KMS-11 (cell line): Measurements from ENCODE around the gene MC2R.

ENCODE experiments used
- H2AFZ ChIP-seq: fragments of 200-600 bp; sonication (generic); 2 replicates; pipeline ENCODE4 v1.6.1; 2016; ENCODE audit warnings: antibody characterized with exemption, mixed run types, low read depth
- H3K27ac ChIP-seq: fragments of 200-600 bp; sonication (generic); 2 replicates; pipeline ENCODE4 v1.6.1; 2016; ENCODE audit warnings: mild to moderate bottlenecking, mixed run types
- H3K27me3 ChIP-seq: fragments of 200-600 bp; sonication (generic); 2 replicates; pipeline ENCODE4 v1.6.1; 2017; ENCODE audit warnings: mild to moderate bottlenecking, low read depth, mixed run types, moderate library complexity; ENCODE audit not compliant: insufficient read depth
- H3K36me3 ChIP-seq: fragments of 200-600 bp; sonication (generic); 2 replicates; pipeline ENCODE4 v1.6.1; 2017; ENCODE audit warnings: mild to moderate bottlenecking, mixed run types; ENCODE audit not compliant: insufficient read depth
- H3K4me1 ChIP-seq: fragments of 200-600 bp; sonication (generic); 2 replicates; pipeline ENCODE4 v1.6.1; 2016; ENCODE audit warnings: mild to moderate bottlenecking, low read depth, mixed run types; ENCODE audit not compliant: poor library complexity, severe bottlenecking
- H3K4me2 ChIP-seq: fragments of 200-600 bp; sonication (generic); 2 replicates; pipeline ENCODE4 v1.7.0; 2016; ENCODE audit warnings: mild to moderate bottlenecking, mixed run types
- H3K4me3 ChIP-seq: fragments of 200-600 bp; sonication (generic); IDR thresholded peaks from 2 replicates; pipeline ENCODE4 v1.6.1; 2017; ENCODE audit warnings: low read depth, low read length, mixed read lengths; ENCODE audit not compliant: insufficient read depth
- H3K79me2 ChIP-seq: fragments of 200-600 bp; sonication (generic); 2 replicates; pipeline ENCODE4 v1.6.1; 2016; ENCODE audit warnings: low read depth, mixed run types; ENCODE audit not compliant: insufficient read depth
- H3K9ac ChIP-seq: fragments of 200-600 bp; sonication (generic); 2 replicates; pipeline ENCODE4 v1.6.1; 2016; ENCODE audit warnings: mild to moderate bottlenecking, mixed run types
- H4K20me1 ChIP-seq: fragments of 200-600 bp; sonication (generic); 2 replicates; pipeline ENCODE4 v1.6.1; 2016; ENCODE audit warnings: mild to moderate bottlenecking, mixed run types; ENCODE audit not compliant: insufficient read depth
- CTCF ChIP-seq: fragments of 200-600 bp; sonication (generic); conservative IDR thresholded peaks from 2 replicates; pipeline ENCODE4 v1.6.1; 2017; ENCODE audit warnings: low read depth, mild to moderate bottlenecking, antibody characterized with exemption, low read length, moderate library complexity, mixed read lengths

The MC2R gene

GRCh38 chr18:13923221-13923620 is 7.9 kb upstream of the MC2R start:
- Histone ChIP-seq H2AFZ (no peak overlapping the region), H3K9ac (no peak overlapping the region), H3K79me2 (no peaks in the 10 kb centered on the region), H3K27me3 (no peaks in the 10 kb centered on the region), H3K36me3 (no peaks in the 10 kb centered on the region), H3K4me3 (no peak overlapping the region), H3K27ac (no peak overlapping the region), H3K4me2 (no peak overlapping the region), H4K20me1 (no peaks in the 10 kb centered on the region), H3K4me1 (no peaks in the 10 kb centered on the region)
- TF ChIP-seq CTCF, result no peak

- Histone ChIP-seq H3K4me3 (no peak overlapping the region), H3K36me3 (no peaks in the 10 kb centered on the region), H3K4me2 (no peak overlapping the region), H3K9ac (no peak overlapping the region), H3K27me3 (no peaks in the 10 kb centered on the region), H4K20me1 (no peaks in the 10 kb centered on the region), H3K4me1 (no peaks in the 10 kb centered on the region), H2AFZ (no peak overlapping the region), H3K27ac (no peak overlapping the region), H3K79me2 (no peaks in the 10 kb centered on the region)
- no peak for TF ChIP-seq CTCF
These were observed 3.6 kb upstream of the MC2R start for GRCh38 chr18:13918898-13919297.

DNA sequence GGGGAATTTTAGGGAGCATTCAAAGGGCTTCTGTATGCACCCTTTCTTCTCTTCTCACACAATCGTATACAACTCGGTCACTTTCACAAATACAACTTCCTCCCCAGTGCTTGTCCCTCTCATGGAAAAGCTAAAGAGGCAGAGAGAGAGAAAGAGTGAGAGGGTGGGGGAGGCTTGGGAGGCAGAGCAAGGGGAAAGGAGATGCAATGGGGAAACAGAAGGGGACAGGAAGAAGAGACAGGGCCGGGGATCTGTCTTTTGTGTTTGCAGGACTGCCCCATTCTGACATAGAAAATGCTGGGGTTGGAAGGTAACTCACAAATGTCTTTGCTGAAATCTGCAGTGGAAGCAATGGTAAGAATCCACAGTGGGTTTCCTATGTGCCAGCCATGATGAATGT is 2.1 kb upstream of the MC2R start:
- Histone ChIP-seq H2AFZ (no peak overlapping the region), H3K27me3 (no peaks in the 10 kb centered on the region)
- TF ChIP-seq CTCF, result no peak

GRCh38 chr18:13916559-13916958 is 1.2 kb upstream of the MC2R start:
- Histone ChIP-seq H3K36me3 (no peaks in the 10 kb centered on the region), H3K27me3 (no peaks in the 10 kb centered on the region), H4K20me1 (no peaks in the 10 kb centered on the region), H3K27ac (no peak overlapping the region), H2AFZ (no peak overlapping the region), H3K9ac (no peak overlapping the region), H3K4me1 (no peaks in the 10 kb centered on the region), H3K4me3 (no peak overlapping the region), H3K79me2 (no peaks in the 10 kb centered on the region), H3K4me2 (no peak overlapping the region)
- no peak for TF ChIP-seq CTCF

More for the DNA sequence above, 2.1 kb upstream of the MC2R start:
- H3K27ac ChIP-seq, result no peak overlapping the region
- no peaks in the 10 kb centered on the region for H4K20me1 ChIP-seq
- no peak overlapping the region for H3K4me3 ChIP-seq
- no peaks in the 10 kb centered on the region for H3K4me1 ChIP-seq
- H3K79me2 ChIP-seq, result no peaks in the 10 kb centered on the region
- no peak overlapping the region for H3K4me2 ChIP-seq
- H3K9ac ChIP-seq, result no peak overlapping the region
- H3K36me3 ChIP-seq, result no peaks in the 10 kb centered on the region

DNA sequence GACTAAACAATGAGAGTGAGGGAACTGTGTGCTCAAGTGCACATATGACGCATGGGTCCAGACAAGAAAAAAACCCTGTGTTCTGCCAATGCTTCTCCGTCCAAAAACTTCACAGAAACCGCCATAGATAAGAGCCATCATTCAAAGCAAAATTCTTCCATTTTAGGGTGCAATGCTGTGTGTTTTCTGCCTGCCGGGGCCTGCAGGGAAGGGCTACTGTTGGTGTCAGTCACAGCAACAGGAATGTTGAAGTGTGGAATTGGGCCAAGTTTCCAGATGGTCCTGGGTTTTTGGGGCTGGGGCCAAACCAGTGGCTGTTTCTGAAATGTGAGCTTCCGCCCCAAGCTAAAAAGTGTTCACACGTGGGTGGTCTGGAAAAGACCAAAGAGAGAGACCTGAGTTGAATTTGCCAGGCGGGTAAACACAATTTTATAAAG is 677 bp upstream of the MC2R start:
- H3K27ac ChIP-seq, result no peak overlapping the region
- H4K20me1 ChIP-seq, result no peaks in the 10 kb centered on the region
- H3K27me3 ChIP-seq, result no peaks in the 10 kb centered on the region

More for the DNA sequence above, 677 bp upstream of the MC2R start:
- Histone ChIP-seq H3K9ac (no peak overlapping the region), H3K79me2 (no peaks in the 10 kb centered on the region), H3K4me3 (no peak overlapping the region), H3K36me3 (no peaks in the 10 kb centered on the region), H3K4me1 (no peaks in the 10 kb centered on the region), H3K4me2 (no peak overlapping the region), H2AFZ (no peak overlapping the region)
- no peak for TF ChIP-seq CTCF
